GM13976 (cell line): ENCODE results near the gene MSRB2.

ENCODE experiments used
- DNase-seq: peaks from one replicate; pipeline ENCODE4 v3.0.0; 2012; ENCODE audit warnings: low spot score
- in situ Hi-C: fragments of 300-500 bp; cut with MboI; formaldehyde crosslinking; loops from one replicate; pipeline ENCODE4 v1.12.0; 2022; ENCODE audit warnings: low sequenced_read_pairs, mixed read lengths, inconsistent platforms; ENCODE audit not compliant: unreplicated experiment
- TF ChIP-seq, protein P1 (sequence below): IDR thresholded peaks from 2 replicates; pipeline ENCODE4 v1.5.1; 2012; ENCODE audit warnings: borderline replicate concordance, mild to moderate bottlenecking; ENCODE audit not compliant: insufficient read depth; ENCODE audit errors: extremely low read depth, missing control alignments, control extremely low read depth

The MSRB2 gene

DNA sequence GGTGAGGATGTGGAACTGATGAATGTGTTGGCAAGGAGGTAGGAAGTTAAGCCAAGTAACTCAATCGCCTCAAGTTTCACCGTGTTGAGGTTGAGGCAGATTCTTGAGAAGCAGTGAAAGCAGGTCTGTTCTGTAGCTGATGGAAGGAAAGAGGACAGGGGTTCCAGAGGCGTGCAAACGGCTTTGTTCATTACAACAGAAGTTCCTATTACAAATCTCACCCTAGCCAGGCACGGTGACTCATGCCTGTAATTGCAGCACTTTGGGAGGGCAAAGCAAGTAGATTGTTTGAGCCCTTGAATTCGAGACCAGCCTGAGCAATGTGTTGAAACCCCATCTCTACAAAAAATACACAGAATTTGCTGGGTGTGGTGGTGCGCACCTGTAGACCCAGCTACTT, 59.8 kb downstream of the MSRB2 start:
- TF ChIP-seq, protein P1, sequence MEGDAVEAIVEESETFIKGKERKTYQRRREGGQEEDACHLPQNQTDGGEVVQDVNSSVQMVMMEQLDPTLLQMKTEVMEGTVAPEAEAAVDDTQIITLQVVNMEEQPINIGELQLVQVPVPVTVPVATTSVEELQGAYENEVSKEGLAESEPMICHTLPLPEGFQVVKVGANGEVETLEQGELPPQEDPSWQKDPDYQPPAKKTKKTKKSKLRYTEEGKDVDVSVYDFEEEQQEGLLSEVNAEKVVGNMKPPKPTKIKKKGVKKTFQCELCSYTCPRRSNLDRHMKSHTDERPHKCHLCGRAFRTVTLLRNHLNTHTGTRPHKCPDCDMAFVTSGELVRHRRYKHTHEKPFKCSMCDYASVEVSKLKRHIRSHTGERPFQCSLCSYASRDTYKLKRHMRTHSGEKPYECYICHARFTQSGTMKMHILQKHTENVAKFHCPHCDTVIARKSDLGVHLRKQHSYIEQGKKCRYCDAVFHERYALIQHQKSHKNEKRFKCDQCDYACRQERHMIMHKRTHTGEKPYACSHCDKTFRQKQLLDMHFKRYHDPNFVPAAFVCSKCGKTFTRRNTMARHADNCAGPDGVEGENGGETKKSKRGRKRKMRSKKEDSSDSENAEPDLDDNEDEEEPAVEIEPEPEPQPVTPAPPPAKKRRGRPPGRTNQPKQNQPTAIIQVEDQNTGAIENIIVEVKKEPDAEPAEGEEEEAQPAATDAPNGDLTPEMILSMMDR = no peak
- DNase-seq = no peak
- in situ Hi-C loops = loop anchor here (25.0 kb wide), 2 partner anchors 132 to 382 kb away; no protein-coding TSS in a partner anchor

DNA sequence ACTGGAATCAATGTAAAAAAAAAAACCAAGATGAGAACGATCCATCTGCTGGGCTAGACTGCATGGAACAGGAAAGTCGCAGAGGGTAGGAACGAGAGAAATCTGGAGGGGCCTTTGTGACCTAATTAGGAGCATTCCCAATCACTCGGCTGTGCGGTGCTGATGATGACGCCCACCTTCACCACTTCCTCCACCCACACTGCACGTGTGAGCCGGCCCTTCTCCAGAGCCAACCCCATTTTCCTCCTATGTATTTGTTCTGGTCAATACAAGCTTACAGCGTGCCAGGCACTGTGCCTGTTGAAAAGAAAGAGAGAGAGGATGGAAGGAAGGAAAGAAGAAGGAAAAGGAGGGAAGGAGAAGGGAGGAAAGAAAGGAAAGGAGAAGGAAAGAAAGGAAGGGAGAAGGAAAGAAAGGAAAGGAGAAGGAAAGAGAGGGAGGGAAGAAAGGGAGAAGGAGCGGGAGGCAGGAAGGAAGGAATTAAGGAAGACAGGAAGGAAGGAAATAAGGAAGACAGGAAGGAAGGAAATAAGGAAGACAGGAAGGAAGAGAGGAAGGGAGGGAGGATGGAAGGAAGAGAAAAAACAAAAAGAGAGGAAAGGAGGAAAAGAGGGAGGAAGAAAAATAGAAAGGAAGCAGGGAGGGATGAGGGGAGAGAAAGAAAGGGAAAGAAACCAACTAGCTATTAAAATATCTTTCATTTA, 61.2 kb downstream of the MSRB2 start:
- in situ Hi-C loops = loop anchor here (25.0 kb wide), 2 partner anchors 131 to 381 kb away; no protein-coding TSS in a partner anchor
- no peak for DNase-seq

DNA sequence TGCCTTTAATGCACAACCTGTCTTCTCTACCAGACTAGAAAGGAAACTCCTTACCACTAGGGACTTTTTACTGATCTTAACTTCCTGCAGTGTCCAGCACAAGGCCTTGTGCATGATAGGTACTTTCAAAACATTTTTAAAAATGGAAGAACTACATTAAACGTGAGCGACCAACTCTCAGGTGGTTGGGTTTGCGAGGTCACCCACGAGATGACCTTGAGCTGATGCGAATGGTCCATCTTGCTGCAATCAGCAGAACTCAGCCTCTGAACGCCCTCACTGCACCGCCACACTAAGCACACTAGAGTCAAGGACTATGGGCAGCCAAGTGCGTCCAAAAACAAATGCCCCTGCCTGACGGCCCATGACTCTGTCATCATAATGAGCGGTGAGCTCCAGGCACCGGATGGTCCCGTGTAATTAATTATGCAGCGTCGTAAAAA, 61.9 kb downstream of the MSRB2 start:
- DNase-seq = peak; percentile 39
- in situ Hi-C loops = loop anchor here (25.0 kb wide), 2 partner anchors 130 to 380 kb away; no protein-coding TSS in a partner anchor
- TF ChIP-seq, protein P1 = no peak

More for the DNA sequence above, 61.2 kb downstream of the MSRB2 start:
- TF ChIP-seq, protein P1 = no peak

DNA sequence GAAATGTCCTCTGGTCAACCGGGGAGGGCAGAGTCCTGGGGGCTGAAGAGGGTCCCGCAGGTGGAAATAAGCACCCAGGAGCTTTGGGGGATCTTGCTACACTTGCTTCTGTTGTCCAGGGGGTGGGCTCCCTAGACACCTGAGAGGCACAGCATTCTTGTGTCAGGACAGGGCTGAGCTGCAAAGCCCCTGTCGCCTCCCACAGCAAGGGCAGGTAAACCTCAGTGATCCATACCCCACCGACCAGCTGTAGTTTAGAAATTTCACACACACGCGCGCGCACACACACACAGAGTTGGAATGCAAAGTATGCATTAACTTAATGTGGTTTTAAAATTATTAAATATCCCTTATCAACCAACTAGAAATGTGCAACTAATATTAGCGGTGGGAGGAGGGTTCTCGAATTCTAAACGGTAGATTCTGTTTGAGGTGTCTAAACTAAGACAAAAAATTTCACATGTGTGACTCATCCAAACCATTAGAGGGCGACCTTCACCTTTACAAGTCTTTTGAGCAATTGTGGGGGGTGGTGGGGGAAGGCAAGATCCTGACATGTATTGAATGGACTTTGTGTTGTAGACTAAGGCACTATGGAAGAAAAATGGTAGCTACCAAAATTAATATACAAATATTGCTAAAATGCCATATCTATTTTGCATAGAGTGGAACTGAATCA, 62.5 kb downstream of the MSRB2 start:
- in situ Hi-C loops = loop anchor here (25.0 kb wide), 2 partner anchors 129 to 379 kb away; no protein-coding TSS in a partner anchor
- DNase-seq = peak; percentile 66
- TF ChIP-seq, protein P1 = peak; percentile 38

DNA sequence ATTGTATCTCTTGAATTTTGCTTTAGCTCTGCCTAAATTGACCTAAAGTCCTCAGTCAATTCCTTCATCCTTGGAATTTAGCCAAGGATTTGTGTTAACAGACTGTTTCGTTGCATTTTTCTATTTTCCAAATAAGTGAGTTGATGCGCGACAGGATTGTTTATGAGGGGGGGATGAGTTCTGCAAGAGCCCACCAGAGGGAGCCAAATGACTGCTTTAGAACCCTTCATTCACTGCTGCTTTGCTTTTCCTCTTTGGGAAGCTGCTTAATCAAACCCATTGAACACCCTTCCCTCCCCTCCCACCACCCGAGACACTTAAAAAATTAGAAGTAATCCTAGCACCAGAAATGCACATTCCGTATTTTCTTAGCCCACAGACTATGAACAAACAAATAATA, 63.0 kb downstream of the MSRB2 start:
- TF ChIP-seq, protein P1 = peak; percentile 77
- DNase-seq = peak; percentile 84
- in situ Hi-C loops = loop anchor here (25.0 kb wide), 2 partner anchors 129 to 379 kb away; no protein-coding TSS in a partner anchor

DNA sequence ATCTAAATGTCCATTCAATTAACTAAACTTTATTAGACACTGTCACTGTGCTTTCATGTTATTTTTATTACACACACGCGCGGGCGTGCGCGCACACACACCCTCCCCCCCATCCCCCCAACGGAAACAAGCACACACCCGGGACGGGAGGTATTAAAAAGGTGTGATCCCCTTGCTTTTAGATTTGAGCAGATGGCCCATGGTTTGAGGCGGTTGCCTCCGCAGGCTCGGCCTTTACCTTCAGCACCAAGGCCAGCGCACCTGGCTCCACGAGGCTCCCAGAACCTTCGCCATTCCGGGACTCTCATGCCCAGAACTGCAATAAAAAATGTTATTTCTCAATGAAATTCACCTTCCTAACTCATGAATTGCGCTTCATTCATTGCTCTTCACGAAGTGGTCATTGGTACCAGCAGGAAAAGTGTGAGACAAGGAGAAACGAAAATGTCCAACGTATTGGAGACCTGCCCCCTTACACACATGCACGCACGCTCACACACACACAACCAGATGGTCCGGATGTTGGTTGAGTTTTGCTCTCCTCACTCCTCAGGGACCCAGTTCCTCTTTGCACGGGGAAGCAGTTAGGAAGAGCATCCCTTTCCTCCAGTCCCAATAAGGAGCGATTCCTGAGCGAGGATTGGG, 76.0 kb downstream of the MSRB2 start:
- TF ChIP-seq, protein P1 = no peak
- DNase-seq = peak; percentile 47
- in situ Hi-C loops = loop anchor here (25.0 kb wide), 2 partner anchors 116 to 366 kb away; no protein-coding TSS in a partner anchor
